Testis (tissue), 2 donors: ENCODE results near the gene DUSP8.

ENCODE experiments used
- CTCF ChIP-seq, 3 experiments: fragments of 450-650 bp in 2 of 3; fragments of 200-600 bp in 1 of 3; sonication (generic) in 1 of 3; IDR thresholded peaks; one replicate each; pipeline ENCODE4 v1.5.1; 2016 to 2019; ENCODE audit warnings: antibody characterized with exemption in 3 of 3, mild to moderate bottlenecking in 2 of 3, moderate library complexity in 1 of 3
- POLR2A ChIP-seq: fragments of 450-650 bp; IDR thresholded peaks from one replicate; pipeline ENCODE4 v1.6.1; 2017; ENCODE audit warnings: antibody characterized with exemption, mild to moderate bottlenecking, moderate library complexity

- TF ChIP-seq POLR2A (no peak), CTCF (IDR thresholded peaks at IDR 0.05) (no peak)
Observed at GRCh38 chr11:1570531-1570895, 1.6 kb downstream of the DUSP8 start.
